Esophagus muscularis mucosa (tissue), 3 donors: ENCODE data around the gene SLC9A8.
"Not testable (repeated sequence)": the region's sequence is repeated elsewhere in the genome, so short reads cannot be mapped to it uniquely, and the experiment has no call there.

Experiments
- POLR2A ChIP-seq: fragments of 450-650 bp; IDR thresholded peaks from one replicate; pipeline ENCODE4 v1.6.1; 2017; ENCODE audit warnings: antibody characterized with exemption, moderate library complexity, mild to moderate bottlenecking, low read depth
- TF ChIP-seq, protein P1 (sequence below), 3 experiments: fragments of 200-600 bp in 2 of 3; fragments of 450-650 bp in 1 of 3; sonication (generic) in 2 of 3; IDR thresholded peaks; one replicate each; pipeline ENCODE4 v1.5.1; 2017 to 2019; ENCODE audit warnings: antibody characterized with exemption in 3 of 3, mild to moderate bottlenecking in 2 of 3, moderate library complexity in 1 of 3

DNA sequence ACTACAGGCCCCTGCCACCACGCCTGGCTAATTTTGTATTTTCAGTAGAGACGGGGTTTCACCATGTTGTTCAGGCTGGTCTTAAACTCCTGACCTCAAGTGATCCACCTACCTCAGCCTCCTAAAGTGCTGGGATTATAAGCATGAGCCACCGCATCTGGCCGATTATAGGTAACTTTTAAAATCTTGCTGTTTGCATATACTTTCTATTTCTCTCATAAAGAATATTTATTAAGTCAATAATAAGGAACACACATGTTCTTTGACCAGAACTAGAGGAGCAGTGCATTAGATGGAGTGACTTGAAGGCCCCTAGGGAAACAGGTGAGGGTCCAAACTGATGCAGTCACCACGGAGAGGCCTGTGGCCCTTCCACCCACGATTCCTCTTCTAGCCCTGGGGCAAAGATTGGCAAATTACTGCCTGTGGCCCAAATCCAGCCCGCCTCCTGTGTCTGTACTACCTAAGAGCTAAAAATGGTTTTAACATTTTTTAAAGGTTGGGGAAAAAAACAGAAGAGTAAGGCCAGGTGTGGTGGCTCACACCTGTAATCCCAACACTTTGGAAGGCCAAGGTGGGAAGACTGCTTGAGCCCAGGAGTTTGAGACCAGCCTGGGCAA is 83.0 kb downstream of the SLC9A8 start:
- TF ChIP-seq, protein P1, sequence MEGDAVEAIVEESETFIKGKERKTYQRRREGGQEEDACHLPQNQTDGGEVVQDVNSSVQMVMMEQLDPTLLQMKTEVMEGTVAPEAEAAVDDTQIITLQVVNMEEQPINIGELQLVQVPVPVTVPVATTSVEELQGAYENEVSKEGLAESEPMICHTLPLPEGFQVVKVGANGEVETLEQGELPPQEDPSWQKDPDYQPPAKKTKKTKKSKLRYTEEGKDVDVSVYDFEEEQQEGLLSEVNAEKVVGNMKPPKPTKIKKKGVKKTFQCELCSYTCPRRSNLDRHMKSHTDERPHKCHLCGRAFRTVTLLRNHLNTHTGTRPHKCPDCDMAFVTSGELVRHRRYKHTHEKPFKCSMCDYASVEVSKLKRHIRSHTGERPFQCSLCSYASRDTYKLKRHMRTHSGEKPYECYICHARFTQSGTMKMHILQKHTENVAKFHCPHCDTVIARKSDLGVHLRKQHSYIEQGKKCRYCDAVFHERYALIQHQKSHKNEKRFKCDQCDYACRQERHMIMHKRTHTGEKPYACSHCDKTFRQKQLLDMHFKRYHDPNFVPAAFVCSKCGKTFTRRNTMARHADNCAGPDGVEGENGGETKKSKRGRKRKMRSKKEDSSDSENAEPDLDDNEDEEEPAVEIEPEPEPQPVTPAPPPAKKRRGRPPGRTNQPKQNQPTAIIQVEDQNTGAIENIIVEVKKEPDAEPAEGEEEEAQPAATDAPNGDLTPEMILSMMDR (IDR thresholded peaks at IDR 0.05): not testable (repeated sequence)
- not testable (repeated sequence) for TF ChIP-seq POLR2A
